Transverse colon (tissue), 4 donors: ENCODE results near the gene CCNE1. TPM values are rescaled to one million over a fixed set of nuclear protein-coding genes. Genes with fewer than 3 reads are reported as not detected.

ENCODE experiments used
- DNase-seq: peaks from one replicate; pipeline ENCODE4 v3.0.0-alpha.2; 2019
- H3K27ac ChIP-seq, 4 donors: fragments of 200-600 bp; sonication (generic); 2 replicates each; pipeline ENCODE4 v1.5.1; 2016 to 2018; ENCODE audit warnings: inconsistent platforms in 4 of 4
- H3K27me3 ChIP-seq: fragments of 200-600 bp; sonication (generic); 2 replicates; pipeline ENCODE4 v1.5.1; 2017; ENCODE audit warnings: inconsistent platforms
- H3K36me3 ChIP-seq, 4 donors: fragments of 200-600 bp; sonication (generic); 2 replicates each; pipeline ENCODE4 v1.5.1; 2017 to 2019; ENCODE audit warnings: inconsistent platforms in 4 of 4
- H3K4me1 ChIP-seq, 4 donors: fragments of 200-600 bp; sonication (generic); 2 replicates each; pipeline ENCODE4 v1.5.1; 2017 to 2020; ENCODE audit warnings: inconsistent platforms in 4 of 4
- H3K4me3 ChIP-seq, 4 donors: fragments of 200-600 bp; sonication (generic); 1 replicate in 1 of 4; 2 replicates in 3 of 4; pipeline versions ENCODE4 v1.5.1 to v1.6.1; 2017 to 2019; ENCODE audit warnings: inconsistent platforms in 4 of 4
- H3K9me3 ChIP-seq, 2 donors: fragments of 200-600 bp; sonication (generic); 2 replicates each; pipeline ENCODE4 v1.5.1; 2017 to 2019; ENCODE audit warnings: inconsistent platforms in 2 of 2
- EP300 ChIP-seq: sonication (generic); formaldehyde crosslinking; IDR thresholded peaks from one replicate; pipeline ENCODE4 v1.6.1; 2017; ENCODE audit warnings: antibody characterized with exemption, low read depth
- POLR2A ChIP-seq: fragments of 450-650 bp; IDR thresholded peaks from one replicate; pipeline ENCODE4 v1.6.1; 2016; ENCODE audit warnings: antibody characterized with exemption, mild to moderate bottlenecking, moderate library complexity
- POLR2AphosphoS5 ChIP-seq, 3 donors: sonication (generic); formaldehyde crosslinking; IDR thresholded peaks; one replicate each; pipeline ENCODE4 v1.6.1; 2016; ENCODE audit warnings: antibody characterized with exemption in 3 of 3
- WGBS, 2 donors: methylation state at CpG; one replicate each; pipeline ENCODE4 v1.1.5; 2018; ENCODE audit warnings: low coverage in 1 of 2; 5-methylcytosine and 5-hydroxymethylcytosine counted together
- in situ Hi-C, 4 donors: fragments of 200-750 bp; cut with MboI; loops; one replicate each; pipeline versions ENCODE4 v1.15.0 to v1.15.1; 2017; ENCODE audit warnings: low sequenced_read_pairs in 3 of 4, low pct_ligation_motif_present in 1 of 4, low pct_unique_long_range_greater_than_20kb in 1 of 4
- intact Hi-C: fragments of 100-400 bp; cut with DNase I; formaldehyde crosslinking; loops from one replicate; pipeline ENCODE4 v1.15.1; 2023; ENCODE audit warnings: low total_unique reads
- total RNA-seq, 4 donors: library from RNA; depleted of rRNA; stranded (reverse); fragments of >200 nt; gene quantifications; one replicate each; pipeline ENCODE4 v1.1.0, GENCODE V29; 2016
- TF ChIP-seq, protein P1 (sequence below), 5 experiments: fragments of 200-600 bp in 3 of 5; fragments of 450-650 bp in 2 of 5; sonication (generic) in 3 of 5; IDR thresholded peaks; 1 replicate in 2 of 5; 2 replicates in 3 of 5; pipeline ENCODE4 v1.5.1; 2016 to 2017; ENCODE audit warnings: antibody characterized with exemption in 5 of 5, inconsistent platforms in 3 of 5, mild to moderate bottlenecking in 2 of 5, moderate library complexity in 1 of 5

The CCNE1 gene
- total RNA-seq, 4 donors from 2014 or later: 1.7 to 30.3 (median 5.8) TPM

DNA sequence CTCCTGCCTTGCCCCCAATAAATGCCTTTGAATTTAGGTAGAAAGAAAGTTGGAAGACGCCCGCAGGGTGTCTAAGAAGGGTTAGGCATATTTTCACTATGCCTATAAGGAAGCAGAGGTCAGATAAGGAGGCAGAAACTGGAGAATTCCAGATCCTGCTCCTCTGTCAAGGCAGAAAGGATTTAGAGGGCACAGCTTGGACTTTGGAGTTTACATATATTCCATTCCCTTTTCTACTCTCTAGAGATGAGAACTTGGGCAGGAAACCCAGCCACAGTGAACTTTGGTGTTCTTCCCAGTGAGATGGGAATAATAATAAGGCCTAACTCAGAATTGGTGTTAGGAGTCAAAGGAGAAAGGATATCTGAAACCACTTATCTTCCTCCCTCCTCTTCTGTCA lies 37.4 kb downstream of the CCNE1 start:
- no peaks in the 10 kb centered on the region for H3K9me3 ChIP-seq
- WGBS, 2 donors: 33% methylated on average over 2 of the region's 2 CpGs; no CpG with 5 or more reads in 1 of the 2 donors
- in situ Hi-C loops: loop anchor here in 1 of 4 donors (25.0 kb wide), 1 partner anchor 237 kb away; the partner anchor contains the start of gene POP4
- no peaks in the 10 kb centered on the region for H3K27me3 ChIP-seq
- TF ChIP-seq EP300: no peak
- TF ChIP-seq, protein P1, sequence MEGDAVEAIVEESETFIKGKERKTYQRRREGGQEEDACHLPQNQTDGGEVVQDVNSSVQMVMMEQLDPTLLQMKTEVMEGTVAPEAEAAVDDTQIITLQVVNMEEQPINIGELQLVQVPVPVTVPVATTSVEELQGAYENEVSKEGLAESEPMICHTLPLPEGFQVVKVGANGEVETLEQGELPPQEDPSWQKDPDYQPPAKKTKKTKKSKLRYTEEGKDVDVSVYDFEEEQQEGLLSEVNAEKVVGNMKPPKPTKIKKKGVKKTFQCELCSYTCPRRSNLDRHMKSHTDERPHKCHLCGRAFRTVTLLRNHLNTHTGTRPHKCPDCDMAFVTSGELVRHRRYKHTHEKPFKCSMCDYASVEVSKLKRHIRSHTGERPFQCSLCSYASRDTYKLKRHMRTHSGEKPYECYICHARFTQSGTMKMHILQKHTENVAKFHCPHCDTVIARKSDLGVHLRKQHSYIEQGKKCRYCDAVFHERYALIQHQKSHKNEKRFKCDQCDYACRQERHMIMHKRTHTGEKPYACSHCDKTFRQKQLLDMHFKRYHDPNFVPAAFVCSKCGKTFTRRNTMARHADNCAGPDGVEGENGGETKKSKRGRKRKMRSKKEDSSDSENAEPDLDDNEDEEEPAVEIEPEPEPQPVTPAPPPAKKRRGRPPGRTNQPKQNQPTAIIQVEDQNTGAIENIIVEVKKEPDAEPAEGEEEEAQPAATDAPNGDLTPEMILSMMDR (IDR thresholded peaks at IDR 0.05): no peak
- TF ChIP-seq POLR2AphosphoS5 (IDR thresholded peaks at IDR 0.05): no peak
- no peak for TF ChIP-seq POLR2A
- no peak overlapping the region for H3K4me3 ChIP-seq
- peaks cover under 1 to 7% (median 4%) of the 10 kb centered on the region in 4 donors for H3K4me1 ChIP-seq
- no peak overlapping the region for H3K27ac ChIP-seq
- no peak for DNase-seq
- intact Hi-C loops: no loop called here
- no peaks in the 10 kb centered on the region for H3K36me3 ChIP-seq

DNA sequence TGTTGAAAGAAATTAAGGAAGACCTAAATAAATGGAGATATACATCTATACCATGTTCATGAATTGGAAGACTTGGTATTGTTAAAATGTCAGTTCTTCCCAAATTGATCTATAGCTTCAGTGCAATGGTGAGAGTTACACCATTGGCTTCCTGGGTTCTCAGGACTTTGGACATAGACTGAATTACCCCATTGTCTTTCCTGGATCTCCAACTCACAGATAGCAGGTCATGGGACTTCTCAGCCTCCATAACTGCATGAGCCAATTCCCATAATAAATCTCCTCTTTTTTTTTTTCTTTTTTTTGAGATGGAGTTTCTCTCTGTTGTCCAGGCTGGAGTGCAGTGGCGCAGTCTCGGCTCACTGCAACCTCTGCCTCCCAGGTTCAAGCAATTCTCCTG lies 38.7 kb downstream of the CCNE1 start:
- TF ChIP-seq POLR2A (no peak), POLR2AphosphoS5 (IDR thresholded peaks at IDR 0.05) (no peak), EP300 (no peak)
- TF ChIP-seq, protein P1 (IDR thresholded peaks at IDR 0.05): no peak
- intact Hi-C loops (no loop called here), in situ Hi-C loops (loop anchor here in 1 of 4 donors (25.0 kb wide), 1 partner anchor 88 kb away; no protein-coding TSS in a partner anchor)
- Histone ChIP-seq H3K27ac (no peak overlapping the region), H3K4me1 (peaks cover 0 to 6% (median 1%) of the 10 kb centered on the region in 4 donors), H3K9me3 (no peaks in the 10 kb centered on the region), H3K27me3 (no peaks in the 10 kb centered on the region), H3K4me3 (no peak overlapping the region), H3K36me3 (no peaks in the 10 kb centered on the region)
- WGBS, 2 donors: 89 to 100% methylated on average over 2 of the region's 2 CpGs
- DNase-seq: no peak

DNA sequence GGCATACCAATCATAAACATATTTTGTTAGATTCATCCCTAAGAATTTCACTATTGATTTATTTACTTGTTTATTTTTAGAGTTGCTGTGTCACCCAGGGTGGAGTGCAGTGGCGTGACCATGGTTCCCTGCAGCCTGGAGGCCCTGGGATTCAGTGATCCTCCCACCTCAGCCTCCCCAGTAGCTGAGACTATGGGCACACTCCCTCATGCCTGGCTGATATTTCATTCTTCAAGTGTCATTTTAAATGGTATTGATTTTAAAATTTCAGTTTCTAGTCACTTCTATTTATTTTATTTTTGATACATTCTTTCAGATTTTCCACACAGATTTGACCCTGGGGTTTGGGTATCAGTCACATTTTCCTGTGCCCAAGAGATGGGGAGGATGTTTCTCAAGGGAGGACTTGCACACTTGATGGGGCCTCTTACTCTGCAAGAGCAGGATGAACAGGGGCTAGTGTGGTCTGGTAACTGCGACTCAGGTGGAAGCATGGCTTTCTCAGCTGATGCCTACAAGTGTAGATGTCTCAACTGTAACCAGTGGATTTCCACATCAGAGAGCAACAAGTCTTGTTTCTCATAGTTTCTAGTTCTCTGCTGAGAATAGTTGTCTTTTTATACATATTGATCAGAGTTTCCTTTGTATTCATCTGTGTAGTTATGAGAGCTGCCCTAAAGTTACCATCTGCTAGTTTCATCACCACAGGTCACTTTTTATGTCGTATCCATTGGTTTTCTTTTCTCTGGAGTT lies 40.2 kb downstream of the CCNE1 start:
- intact Hi-C loops: no loop called here
- in situ Hi-C loops: loop anchor here in 1 of 4 donors (25.0 kb wide), 1 partner anchor 90 kb away; no protein-coding TSS in a partner anchor
- Histone ChIP-seq H3K27me3 (no peaks in the 10 kb centered on the region), H3K4me1 (no peaks in the 10 kb centered on the region), H3K27ac (no peak overlapping the region), H3K9me3 (no peaks in the 10 kb centered on the region), H3K36me3 (no peaks in the 10 kb centered on the region), H3K4me3 (no peak overlapping the region)
- TF ChIP-seq, protein P1 (IDR thresholded peaks at IDR 0.05): no peak
- no peak for DNase-seq
- 65 to 70% methylated on average over 2 to 3 of the region's 3 CpGs for WGBS, 2 donors

- intact Hi-C loops: no loop called here
- Histone ChIP-seq H3K9me3 (no peaks in the 10 kb centered on the region), H3K4me3 (no peak overlapping the region), H3K4me1 (no peaks in the 10 kb centered on the region), H3K36me3 (no peaks in the 10 kb centered on the region), H3K27me3 (peaks cover 6% of the 10 kb centered on the region), H3K27ac (no peak overlapping the region)
- in situ Hi-C loops: loop anchor here in 1 of 4 donors (25.0 kb wide), 1 partner anchor 92 kb away; no protein-coding TSS in a partner anchor
- TF ChIP-seq EP300: no peak
- TF ChIP-seq POLR2A: no peak
- TF ChIP-seq POLR2AphosphoS5 (IDR thresholded peaks at IDR 0.05): no peak
- TF ChIP-seq, protein P1 (IDR thresholded peaks at IDR 0.05): no peak
- 78 to 88% methylated on average over 4 to 6 of the region's 6 CpGs for WGBS, 2 donors
- no peak for DNase-seq
Measured at GRCh38 chr19:29854033-29854432, 42.2 kb downstream of the CCNE1 start.
